ENCODE measurements around the gene AGO4. TPM values are rescaled to one million over a fixed set of nuclear protein-coding genes. Genes with fewer than 3 reads are reported as not detected.
A peak's percentile ranks its signal among the peaks of the same experiment; 100 is the strongest.

Gene AGO4
- total RNA-seq, 4 donors from 2014 or later: 10.8 to 23.6 (median 17.7) TPM

DNA sequence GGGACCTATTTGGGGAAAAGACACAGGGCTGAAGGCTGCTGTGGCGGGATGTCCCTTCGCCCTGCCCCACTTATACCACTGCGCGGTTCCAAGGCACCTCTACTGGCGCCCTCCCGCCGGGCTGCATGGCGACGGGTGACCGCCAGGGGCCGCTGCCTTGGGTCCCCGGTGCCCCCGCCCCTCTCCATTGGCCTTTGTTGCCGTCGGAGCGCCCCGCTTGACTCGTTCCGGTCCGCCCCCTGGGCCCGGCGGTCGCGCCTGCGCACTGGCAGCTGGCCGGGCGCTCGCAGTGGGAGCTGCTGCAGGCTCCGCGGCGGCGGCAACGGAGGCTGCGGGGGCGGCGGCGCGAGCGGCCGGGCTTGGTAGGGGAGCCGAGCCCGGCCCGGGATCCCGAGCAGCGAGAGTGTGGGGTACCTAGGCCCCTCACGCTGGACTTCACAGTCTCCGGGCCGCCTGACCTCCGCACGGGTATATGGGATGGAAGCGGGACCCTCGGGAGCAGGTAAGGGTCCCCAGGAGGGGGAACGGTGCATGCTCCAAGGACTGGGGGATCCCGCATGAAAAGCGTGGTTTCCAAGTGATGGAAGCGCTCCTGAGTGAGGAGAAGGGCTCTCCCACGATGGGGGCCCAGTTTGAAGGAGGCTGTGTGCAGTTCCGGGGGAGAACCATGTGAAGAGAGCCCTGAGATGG, 75.3 kb downstream of the AGO4 start, which contains the start of gene AGO1:
AGO1 (plus strand) TSS at position 265 of the 690 bp plus-strand sequence; CDS start at position 478, 213 bp downstream.
- peak; percentile 73 to 89 for TF ChIP-seq POLR2A (IDR thresholded peaks at IDR 0.05)
- TF ChIP-seq, protein P1, sequence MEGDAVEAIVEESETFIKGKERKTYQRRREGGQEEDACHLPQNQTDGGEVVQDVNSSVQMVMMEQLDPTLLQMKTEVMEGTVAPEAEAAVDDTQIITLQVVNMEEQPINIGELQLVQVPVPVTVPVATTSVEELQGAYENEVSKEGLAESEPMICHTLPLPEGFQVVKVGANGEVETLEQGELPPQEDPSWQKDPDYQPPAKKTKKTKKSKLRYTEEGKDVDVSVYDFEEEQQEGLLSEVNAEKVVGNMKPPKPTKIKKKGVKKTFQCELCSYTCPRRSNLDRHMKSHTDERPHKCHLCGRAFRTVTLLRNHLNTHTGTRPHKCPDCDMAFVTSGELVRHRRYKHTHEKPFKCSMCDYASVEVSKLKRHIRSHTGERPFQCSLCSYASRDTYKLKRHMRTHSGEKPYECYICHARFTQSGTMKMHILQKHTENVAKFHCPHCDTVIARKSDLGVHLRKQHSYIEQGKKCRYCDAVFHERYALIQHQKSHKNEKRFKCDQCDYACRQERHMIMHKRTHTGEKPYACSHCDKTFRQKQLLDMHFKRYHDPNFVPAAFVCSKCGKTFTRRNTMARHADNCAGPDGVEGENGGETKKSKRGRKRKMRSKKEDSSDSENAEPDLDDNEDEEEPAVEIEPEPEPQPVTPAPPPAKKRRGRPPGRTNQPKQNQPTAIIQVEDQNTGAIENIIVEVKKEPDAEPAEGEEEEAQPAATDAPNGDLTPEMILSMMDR (IDR thresholded peaks at IDR 0.05): peak; percentile 97 to 99 (median 98)
- H3K4me3 ChIP-seq: peak within 1 kb of the TSS; percentile 75 to 93

DNA sequence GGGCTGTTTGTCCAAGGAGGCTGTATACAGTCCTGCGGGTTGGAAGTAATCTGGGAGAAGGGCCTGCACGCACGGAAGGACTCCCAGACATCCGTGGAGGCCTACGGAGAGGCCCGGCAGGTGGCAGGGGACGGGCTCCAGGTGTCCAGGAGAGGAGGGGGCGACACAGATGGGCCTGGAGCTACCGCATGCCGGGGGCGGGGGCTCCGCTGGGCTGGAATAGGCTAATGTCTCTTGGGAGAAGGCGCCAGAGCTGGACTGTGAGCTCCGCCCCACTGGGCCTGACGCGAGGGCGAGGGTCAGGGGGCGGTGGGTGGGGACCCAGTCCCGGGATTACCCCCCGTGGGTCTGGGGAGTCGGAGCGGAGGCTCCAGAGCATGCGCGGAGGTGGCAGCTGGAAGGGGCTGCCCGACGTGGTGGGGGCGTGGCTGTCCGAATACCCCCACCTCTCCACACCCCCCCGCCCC, 75.9 kb downstream of the AGO4 start:
- TF ChIP-seq, protein P1 (IDR thresholded peaks at IDR 0.05): no peak
- no peak for TF ChIP-seq POLR2A (IDR thresholded peaks at IDR 0.05)
- Histone ChIP-seq H3K4me3 (peak overlapping the region; percentile 75 to 93), H3K36me3 (no peaks in the 10 kb centered on the region), H3K27me3 (no peaks in the 10 kb centered on the region), H3K4me1 (no peaks in the 10 kb centered on the region), H3K27ac (peak overlapping the region; percentile 86 to 90), H3K9me3 (no peaks in the 10 kb centered on the region)
- intact Hi-C loops (cut with DNase I; ENCODE audit: low total_unique reads): no loop called here
- peak; percentile 41 to 62 for DNase-seq

More for the DNA sequence above, 75.3 kb downstream of the AGO4 start, which contains the start of gene AGO1:
- H3K27ac ChIP-seq: peak within 1 kb of the TSS; percentile 86 to 90
- H3K27me3 ChIP-seq: no peaks in the 10 kb centered on the region
- H3K4me1 ChIP-seq: no peaks in the 10 kb centered on the region
- H3K9me3 ChIP-seq: no peaks in the 10 kb centered on the region
- H3K36me3 ChIP-seq: no peaks in the 10 kb centered on the region
- intact Hi-C loops (cut with DNase I; ENCODE audit: low total_unique reads): no loop called here
- DNase-seq: peak; percentile 93 to 95

DNA sequence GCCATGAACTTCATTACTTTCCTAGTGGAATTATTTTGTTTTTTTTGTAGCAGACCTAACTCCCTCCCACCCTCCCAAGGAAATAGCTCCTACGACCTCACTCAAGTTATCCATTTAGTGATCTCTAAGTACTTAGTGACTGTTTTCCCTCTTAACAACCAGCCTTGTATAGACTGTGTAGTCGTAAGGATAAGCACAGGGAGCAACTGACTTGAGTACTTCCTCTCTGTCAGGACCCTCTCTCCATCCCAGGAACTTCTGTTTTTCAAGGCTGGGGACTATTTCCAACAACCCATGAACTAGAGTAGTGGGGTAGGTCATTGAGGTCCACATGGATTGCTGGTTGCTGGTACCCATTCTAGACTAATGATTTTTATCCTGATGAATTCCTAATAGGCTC, 77.1 kb downstream of the AGO4 start:
- no peaks in the 10 kb centered on the region for H3K9me3 ChIP-seq
- DNase-seq: no peak
- H3K27ac ChIP-seq: no peak overlapping the region
- H3K4me3 ChIP-seq: no peak overlapping the region
- intact Hi-C loops (cut with DNase I; ENCODE audit: low total_unique reads): no loop called here
- H3K4me1 ChIP-seq: no peaks in the 10 kb centered on the region
- no peaks in the 10 kb centered on the region for H3K27me3 ChIP-seq
- no peaks in the 10 kb centered on the region for H3K36me3 ChIP-seq
- TF ChIP-seq POLR2A (IDR thresholded peaks at IDR 0.05): no peak
- TF ChIP-seq, protein P1 (IDR thresholded peaks at IDR 0.05): no peak

GRCh38 chr1:35885961-35886558, 78.2 kb downstream of the AGO4 start:
- DNase-seq: no peak
- no peaks in the 10 kb centered on the region for H3K36me3 ChIP-seq
- H3K27me3 ChIP-seq: no peaks in the 10 kb centered on the region
- no peak overlapping the region for H3K4me3 ChIP-seq
- H3K9me3 ChIP-seq: no peaks in the 10 kb centered on the region
- TF ChIP-seq, protein P1 (IDR thresholded peaks at IDR 0.05): no peak
- TF ChIP-seq POLR2A (IDR thresholded peaks at IDR 0.05): no peak
- no peak overlapping the region for H3K27ac ChIP-seq
- intact Hi-C loops (cut with DNase I; ENCODE audit: low total_unique reads): no loop called here
- H3K4me1 ChIP-seq: no peaks in the 10 kb centered on the region

Measured in uterus (tissue), 4 donors.